Fibroblast of peridontal ligament (primary cell): ENCODE results near the gene PTPN1.
"Not testable (repeated sequence)": the region's sequence is repeated elsewhere in the genome, so short reads cannot be mapped to it uniquely, and the experiment has no call there.

Experiments used
- DNase-seq: peaks from one replicate; pipeline ENCODE4 v3.0.0-alpha.2; 2010; ENCODE audit errors: extremely low read depth

The PTPN1 gene

DNA sequence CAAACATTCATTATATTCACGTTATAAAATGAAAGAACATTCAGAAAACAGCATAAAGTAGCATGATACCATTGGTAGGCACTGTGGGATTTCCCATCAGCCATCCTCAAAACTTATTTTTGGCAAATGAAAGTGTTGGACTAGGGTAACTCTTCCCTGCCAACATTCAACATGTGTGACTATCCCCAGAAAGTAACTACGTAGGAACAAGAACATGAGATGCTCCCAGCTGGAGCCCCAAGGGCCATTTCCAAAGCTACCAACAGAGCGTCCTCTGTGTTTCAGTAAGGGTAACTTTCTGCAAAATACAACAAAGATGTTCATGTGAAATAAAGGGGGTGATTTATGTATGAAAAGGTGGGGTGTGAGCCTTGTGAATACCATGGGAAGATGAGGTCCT lies 28.4 kb upstream of the PTPN1 start:
- DNase-seq: no peak

DNA sequence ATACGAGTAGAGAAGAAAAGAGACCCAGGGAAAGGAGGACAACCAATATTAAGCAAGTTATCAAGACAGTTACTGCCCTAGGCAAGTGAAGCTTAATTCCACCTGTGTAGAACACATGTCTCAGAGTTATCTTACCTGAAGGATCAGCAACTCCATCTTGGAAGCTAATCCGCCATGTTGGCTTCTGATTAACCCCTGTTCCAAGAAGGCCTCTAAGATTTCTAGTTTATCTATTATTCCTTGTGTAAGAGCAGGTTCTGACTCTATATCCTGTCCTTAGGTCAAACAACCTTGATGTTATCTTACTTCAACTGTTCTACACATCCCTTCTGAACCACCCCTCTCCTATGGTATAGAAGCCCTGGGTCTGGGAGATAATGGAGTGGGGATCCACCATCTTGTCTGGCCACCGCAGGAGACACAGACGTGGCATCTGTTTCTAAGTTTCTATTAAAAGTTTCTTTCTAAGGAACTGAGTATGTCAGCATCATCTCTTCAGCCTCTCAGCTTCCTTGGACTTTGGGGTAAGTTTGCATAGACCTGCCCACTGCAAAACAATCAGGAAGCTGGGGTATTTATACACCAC lies 27.7 kb upstream of the PTPN1 start:
- DNase-seq: no peak

DNA sequence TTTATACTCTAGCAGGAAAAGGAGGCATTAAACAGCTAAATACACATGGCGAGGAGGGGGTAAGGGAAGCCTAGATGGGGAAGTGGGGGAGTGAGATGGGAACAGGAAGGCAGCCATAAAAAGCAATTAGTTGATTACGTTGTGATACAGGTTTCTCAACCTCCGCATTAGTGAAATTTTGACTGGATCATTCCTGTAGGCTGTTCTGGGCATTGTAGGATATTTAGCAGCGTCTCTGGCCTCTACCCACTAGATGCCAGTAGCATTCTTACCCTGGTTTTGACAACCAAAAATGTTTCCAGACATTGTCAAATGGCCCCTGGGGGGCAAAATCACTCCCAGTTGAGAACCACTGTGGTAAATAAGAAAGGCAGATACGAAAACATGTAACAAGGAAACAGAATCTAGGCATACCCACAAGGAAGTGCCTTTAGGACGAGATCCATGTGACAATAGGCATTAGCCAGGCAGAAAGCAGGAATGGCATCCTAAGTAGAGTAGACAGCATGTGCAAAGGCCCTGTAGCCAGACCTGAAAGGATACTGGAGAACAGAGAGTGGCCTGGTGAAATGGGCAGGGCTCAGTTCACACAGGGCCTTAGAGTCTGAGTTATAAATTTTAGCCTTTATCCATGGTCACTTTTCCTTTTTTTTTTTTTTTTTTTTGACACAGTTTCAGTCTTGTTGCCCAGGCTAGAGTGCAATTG lies 25.8 kb upstream of the PTPN1 start:
- peak; percentile 50 for DNase-seq

DNA sequence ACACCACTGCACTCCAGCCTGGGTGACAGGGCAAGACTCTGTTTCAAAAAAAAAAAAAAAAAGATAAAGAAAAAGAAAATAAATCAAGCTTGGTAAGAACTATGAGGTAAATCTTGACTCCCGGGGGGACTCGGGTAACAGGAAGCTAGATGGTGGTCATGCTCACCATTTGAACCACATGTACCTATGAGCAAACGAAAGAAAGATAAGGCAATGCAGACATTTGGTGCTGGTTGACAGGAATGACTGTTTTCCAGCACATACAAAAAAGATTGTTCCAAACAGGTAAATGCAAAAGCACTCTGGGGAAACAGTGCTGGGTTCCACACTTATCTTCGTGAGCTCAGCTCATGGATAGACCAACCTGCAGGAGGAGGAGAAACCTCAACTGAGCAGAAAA lies 22.8 kb upstream of the PTPN1 start:
- no peak for DNase-seq

DNA sequence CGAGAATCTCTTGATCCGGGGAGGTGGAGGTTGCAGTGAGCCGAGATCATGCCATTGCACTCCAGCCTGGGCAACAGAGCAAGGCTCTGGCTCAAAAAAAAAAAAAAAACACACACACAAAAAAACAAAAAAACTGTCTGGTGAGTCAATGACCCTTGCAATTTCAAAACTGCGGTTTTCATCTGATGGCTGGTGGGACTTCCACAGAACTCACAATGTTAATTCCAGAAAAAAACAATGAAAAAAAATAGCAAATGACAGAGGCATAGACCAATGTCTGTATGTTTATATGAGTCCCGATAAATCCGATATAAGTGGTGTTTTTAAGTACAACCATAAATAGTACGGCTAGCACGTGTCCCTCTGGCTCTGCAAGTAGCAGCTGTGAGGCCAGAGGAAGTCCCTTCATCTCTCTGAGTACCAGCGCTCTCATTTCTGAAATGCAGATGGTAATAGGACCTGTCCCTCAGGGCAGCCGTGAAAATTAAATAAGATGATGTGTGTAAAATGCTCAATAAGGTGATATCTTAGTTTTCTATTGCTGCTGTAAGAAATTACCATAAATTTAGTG lies 21.9 kb upstream of the PTPN1 start:
- no peak for DNase-seq

DNA sequence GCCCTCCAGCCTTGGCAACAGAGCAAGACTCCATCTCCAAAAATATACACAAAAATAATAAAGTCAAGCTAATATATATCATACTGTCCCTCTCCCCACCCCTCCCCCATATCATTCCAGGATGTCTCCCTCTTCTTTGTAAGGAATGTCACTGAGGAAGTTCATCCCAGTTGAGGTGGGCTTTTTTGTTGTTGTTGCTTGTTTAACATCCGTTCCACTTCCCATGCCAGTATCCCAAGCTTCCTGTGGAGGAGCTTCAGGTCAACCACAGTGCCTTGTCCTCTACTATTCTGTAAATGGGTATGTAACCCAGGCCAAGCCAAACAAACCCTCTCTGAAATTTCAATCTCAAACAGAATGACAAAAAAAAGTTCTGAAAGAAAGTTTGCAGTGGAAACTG lies 19.0 kb upstream of the PTPN1 start:
- no peak for DNase-seq

DNA sequence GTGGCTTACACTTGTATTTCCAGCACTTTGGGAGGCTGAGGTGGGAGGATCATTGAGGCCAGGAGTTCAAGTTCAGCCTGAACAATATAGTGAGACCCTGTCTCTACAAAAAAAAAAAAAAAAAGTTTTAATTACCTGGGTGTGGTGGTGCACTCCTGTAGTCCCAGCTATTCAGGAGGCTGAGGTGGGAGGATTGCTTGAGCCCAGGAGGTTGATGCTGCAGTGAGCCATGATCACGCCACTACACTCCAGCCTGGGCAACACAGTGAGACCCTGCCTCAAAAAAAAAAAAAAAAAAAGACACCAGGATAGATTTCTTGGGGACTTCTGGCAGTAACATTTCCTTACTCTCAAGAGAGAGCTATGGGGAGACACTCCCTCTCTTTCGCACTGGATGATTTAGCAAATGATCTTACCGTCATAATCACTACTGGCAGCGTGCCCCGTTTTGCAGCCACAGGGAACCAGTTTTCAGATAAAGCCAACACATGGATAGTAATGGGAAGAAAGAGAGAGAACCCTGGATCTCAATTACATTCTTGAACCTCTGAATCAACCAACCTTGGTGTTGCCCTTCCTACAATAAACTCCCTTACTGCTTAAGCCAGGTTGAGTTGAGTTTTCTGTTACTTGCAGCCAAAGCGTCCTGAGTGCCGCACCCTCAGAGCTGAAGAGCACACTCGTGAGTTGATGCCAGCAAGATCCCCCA lies 18.1 kb upstream of the PTPN1 start:
- no peak for DNase-seq

DNA sequence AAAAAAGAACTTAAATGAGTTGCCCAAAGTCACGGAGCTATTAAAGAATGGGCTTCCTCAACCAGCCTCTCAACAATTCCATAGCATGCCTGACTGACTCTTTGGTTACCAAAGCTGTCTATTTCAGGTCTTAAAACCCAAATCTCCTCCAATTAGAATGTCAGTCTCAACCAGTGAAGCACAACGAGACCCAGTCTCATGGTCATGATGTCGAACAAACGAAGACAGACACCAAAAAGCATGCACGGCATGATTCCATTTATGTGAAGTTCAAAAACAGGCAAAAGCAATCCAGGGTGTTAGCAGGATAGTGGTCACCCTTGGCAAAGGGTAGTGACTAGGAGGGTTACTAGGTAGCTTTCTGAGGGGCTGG lies 16.3 kb upstream of the PTPN1 start:
- no peak for DNase-seq

DNA sequence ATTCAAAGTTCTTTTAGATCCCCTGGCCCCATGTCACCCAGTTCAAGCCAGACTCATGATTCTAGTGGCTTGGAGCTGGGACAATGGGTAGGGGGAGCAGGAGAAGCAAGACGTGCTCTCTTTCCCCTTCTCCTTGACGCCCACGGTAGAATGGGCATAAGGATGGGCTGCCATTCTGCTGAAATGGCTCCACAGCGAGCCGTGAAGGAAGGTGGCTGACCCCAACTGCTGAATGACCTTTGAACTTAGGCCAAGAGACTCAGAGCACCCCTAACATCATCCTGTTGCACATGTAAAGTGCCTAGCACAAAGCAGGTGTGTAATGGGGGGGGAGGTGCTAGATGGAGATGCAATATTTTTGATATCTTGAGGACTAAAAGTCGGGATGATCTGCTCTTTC lies 15.8 kb upstream of the PTPN1 start:
- DNase-seq: no peak

DNA sequence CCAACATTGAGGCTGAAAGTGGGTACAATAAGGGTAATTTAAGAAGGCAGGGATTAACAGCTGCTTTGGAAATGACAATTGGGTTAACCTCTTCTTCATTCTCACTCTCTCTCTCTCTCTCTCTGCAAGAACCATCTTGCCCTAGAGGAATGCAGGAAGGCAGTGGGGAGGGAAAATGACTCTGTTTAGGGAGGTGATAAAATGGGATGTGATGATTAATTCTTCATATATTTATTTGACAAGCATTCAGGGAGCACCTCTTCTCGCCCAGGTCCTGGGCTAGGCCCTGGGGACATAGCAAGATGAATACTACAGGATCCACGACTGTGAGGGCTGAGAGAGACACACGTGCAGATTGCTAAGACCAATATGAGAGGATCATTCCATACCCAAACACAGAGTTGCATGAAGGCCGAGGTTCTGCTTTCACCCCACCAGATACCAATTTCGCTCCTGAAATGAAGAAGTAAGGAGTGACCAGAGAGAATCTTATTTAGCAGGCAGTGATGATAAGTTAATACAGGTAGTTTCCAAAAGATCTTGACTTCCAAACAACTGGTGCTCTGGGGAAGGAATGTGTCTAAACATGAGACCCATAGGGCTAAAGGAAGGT lies 13.3 kb upstream of the PTPN1 start:
- no peak for DNase-seq

DNA sequence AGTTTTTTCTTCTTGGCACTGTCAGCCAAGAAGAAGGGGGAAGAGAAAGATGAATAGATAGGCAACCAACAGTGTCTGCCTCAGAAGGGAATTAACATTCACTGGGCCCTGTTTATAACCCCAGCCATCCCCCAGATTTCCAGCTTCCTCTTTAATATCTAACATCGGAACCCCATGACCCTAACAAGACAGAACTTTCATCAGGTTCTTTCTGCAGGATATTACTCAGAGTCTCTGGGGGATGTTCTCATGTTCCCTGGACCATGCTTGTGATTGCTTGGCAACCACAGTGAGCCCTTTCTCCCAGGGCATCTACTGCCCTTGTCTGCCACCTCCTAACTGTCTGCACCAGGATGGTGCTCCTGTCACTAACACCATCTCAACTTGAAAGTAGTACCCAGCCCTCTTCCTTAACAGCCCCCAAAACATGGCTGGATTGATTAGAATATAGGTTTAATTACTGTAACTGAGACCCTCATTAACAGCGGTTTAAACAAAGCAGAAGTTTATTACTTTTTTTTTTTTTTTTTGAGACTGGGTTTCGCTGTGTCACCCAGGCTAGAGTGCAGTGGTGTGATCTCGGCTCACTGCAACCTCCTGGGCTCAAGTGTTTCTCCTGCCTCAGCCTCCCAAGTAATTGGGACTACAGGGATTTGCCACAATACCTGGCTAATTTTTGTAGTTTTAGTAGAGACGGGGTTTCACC lies 12.0 kb upstream of the PTPN1 start:
- DNase-seq: peak; percentile 73

DNA sequence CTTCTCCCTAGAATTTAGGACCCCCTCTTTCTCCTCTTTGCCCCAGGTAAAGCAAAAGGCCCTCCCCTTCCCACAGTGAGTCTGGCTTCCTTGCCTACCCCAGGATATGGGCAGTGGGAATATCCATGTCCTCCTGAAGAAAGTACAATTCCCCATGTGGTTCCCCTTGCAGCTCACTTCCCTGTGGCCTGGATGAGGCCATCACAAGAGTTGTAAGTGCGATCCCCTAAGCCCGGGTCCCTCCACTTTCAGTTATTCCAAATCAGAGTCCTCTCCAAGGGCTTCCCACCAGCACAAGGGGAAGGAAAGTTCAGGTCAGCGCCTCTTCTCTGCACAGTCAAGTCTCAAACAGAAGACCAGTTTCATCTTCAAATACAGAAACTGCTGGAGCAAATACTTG lies 10.2 kb upstream of the PTPN1 start:
- no peak for DNase-seq

DNA sequence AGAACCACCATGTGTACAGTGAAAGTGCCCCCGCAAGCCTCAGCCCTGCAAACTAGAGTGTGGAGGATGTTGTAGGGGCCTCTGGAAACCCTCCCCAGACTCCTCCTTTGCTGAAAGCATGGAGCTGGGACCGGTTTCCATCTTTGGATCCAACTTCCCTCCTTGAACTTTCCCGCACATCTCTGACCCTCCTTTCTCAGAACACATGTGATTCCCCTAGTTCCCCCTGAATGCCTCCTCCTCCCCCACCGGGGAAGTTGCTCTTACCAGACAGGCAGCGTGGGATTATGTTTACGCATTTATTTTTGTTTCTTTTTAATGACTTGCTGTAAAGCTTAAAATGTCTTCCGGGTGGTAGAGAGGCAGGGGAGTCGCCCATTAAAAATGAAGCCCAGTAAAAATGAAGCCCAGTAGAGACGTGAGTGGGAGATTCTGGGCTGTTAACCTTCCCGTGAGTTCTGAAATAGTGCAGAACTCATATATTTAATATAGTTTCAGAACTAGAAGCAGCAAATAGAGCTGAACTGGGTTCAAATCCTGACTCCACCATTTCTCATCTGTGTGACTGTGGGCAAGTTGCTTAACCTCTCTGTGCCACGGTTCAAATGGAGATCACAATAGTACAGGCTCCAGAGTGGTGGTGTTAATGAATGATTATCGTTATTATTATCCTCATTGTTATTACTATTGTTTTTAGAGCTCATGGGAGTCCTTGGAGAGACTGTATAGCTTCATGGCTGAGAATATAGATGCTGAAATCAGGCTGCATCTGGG lies 8.0 kb upstream of the PTPN1 start:
- DNase-seq: no peak

DNA sequence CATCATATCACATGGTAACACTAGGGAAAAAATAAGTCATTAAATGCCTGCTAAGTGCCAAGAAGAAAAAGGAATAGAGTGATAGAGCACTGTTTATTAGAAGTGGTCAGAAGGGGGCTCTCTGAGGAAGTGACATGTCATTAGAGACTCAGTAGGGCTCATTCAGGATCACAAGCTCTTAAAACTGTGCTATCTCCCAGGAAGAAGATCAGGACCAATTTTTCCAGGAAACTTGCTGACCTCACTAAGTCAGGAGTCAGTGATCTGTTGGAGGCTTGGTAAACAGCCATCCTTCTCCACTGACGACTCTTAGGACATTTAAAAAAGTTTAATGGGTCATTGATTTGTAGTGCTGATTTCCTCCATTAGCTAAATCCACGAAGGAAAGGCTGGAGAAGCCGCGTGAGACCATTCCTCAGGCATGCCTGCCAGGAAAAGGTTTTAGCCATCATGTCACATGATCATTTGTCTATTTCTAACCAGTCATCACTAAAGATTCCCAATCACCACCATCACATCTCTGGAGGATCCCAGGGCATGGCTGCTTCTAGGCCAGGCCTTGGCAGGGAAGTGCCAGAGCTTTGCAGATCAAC lies 5.9 kb upstream of the PTPN1 start:
- DNase-seq: no peak

DNA sequence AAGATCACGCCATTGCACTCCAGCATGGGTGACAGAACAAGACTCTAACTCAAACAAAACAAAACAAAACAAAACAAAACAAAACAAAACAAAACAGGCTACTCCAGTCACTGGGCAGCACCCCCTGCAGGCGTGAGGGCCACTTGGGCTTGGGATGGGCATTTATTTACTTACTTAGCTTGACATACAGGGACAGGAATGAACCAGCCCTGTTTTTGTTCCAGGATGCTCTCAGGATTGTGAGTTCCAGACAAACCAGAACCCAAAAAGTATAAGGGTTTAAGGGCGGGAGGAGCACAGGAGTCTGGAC lies 4.0 kb upstream of the PTPN1 start:
- no peak for DNase-seq

DNA sequence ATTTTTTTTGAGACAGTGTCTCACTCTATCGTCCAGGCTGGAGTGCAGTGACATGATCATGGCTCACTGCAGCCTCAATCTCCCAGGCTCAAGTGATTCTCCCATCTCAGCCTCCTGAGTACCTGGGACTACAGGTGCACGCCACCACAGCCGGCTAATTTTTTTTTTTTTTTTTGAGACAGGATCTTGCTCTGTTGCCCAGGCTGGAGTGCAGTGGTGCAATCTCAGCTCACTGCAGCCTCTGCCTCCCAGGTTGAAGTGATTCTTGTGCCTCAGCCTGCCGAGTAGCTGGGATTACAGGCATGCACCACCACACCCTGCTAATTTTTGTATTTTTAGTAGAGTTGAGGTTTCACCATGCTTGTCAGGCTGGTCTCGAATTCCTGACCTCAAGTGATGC lies 2.4 kb upstream of the PTPN1 start:
- DNase-seq: not testable (repeated sequence)

DNA sequence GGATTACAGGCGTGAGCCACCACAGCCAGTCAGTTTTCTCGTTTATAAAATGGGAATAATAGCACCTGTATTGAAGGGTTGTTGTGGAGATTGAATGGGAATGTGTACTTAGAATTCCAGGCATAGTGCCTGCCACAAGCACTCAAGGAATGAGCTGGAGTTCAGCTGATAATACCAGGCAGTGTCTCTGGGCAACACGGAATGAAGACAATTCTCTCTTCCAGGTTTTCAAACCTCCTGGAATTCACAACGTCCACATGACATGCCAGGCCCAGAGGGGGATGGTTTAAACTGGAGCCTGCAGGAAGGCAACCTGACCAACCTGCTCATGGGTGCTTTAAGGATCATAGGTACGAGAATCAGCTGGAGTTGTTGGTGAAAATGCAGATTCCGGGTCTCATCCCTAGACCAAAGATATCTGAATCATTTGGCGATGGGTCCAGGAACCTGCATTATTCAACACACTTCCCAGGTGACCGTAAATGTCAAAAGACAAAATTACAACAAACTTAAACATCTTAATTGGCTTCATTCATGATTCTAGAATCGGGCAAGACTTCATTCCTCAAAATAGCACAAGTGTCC lies 1.9 kb upstream of the PTPN1 start:
- DNase-seq: no peak

DNA sequence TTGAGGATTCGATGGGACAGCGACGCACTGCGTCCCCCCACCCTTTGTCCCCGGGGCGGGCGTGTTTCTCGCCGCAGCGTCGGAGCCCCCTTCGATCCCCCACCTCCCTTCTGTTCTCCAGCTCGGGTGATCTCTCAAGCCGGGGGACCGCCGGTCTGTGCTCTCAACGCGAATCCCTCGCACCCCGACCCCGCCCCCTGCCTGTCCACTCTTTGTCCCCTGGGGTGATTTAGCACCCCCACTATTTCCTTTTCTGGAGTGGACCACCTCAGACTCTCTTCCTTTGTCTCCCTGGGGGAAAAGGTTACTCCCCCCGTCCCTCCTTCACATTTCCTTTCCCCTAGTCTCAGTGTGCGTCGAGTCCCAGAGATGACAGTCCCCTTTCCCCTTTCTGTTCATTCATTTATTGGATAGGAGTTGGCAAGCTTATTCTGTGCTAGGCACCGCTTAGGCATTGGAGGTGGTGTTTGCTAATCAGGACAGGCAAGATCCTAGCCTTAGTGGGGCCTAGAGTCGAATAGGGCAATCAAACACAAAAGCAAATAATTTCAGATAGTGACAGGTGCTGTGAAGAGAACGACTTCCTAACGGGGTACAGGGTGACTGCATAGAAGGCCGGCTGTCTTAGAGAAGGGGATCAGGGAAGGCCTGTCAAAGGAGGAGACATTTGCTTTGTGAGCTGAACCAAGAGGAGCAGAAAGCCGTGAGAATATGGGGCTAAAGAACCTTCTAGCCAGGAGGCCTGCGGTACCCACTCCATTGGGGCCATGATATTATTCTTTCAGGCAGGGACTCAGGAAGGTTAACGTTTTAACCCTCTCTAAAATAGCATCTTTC lies 741 bp downstream of the PTPN1 start:
- DNase-seq: no peak

DNA sequence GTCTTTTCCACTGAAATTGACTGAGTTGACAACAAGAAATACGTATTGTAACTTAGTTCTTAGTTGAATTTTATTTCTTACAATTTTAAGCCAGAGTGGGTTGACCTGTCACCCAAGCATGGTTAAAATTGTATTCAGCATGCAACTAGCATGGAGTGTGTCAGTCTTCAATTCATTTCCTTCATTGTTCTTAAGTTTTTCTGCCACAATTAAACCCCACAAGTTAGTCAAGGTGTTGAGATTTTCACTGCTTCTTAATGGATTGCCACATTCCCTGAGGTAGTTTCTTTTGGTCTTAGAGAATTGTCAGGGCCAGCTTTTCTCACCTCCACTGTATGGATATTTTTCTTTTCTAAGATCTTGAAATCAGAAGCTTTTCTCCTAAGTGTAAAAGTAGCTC lies 2.1 kb downstream of the PTPN1 start:
- DNase-seq: no peak
